HCT116 (cell line): ENCODE results near the gene LHFPL6.

Experiments used
- EZH2 ChIP-seq: fragments of 200-600 bp; sonication (generic); IDR thresholded peaks from 2 replicates; pipeline ENCODE4 v1.6.1; 2017; ENCODE audit warnings: antibody characterized with exemption, mixed run types
- POLR2A ChIP-seq: IDR thresholded peaks from 2 replicates; pipeline ENCODE4 v1.7.0; 2011; ENCODE audit warnings: borderline replicate concordance; ENCODE audit not compliant: insufficient read depth, insufficient read length; ENCODE audit errors: extremely low read depth
- POLR2AphosphoS5 ChIP-seq: IDR thresholded peaks from 2 replicates; pipeline ENCODE4 v1.6.1; 2011; ENCODE audit warnings: mild to moderate bottlenecking, low read depth, low read length, moderate library complexity
- RAD21 ChIP-seq: IDR thresholded peaks from 2 replicates; pipeline ENCODE4 v1.6.1; 2012; ENCODE audit warnings: low read depth, mild to moderate bottlenecking
- YY1 ChIP-seq: IDR thresholded peaks from 2 replicates; pipeline ENCODE4 v1.6.1; 2011; ENCODE audit warnings: low read length, low read depth, moderate library complexity, mild to moderate bottlenecking; ENCODE audit not compliant: insufficient replicate concordance; ENCODE audit errors: extremely low read depth
- TF ChIP-seq, protein P1 (sequence below): IDR thresholded peaks from 2 replicates; pipeline ENCODE4 v1.6.1; 2012
- TF ChIP-seq, protein P2 (sequence below), 3 experiments: fragments of 200-600 bp in 1 of 3; sonication (generic) in 1 of 3; IDR thresholded peaks in 2 of 3; conservative IDR thresholded peaks in 1 of 3; 2 replicates each; pipeline ENCODE4 v1.5.1; 2012 to 2017; ENCODE audit warnings: low read depth in 2 of 3, low read length in 2 of 3, antibody characterized with exemption in 1 of 3, borderline replicate concordance in 1 of 3, control low read depth in 1 of 3, mild to moderate bottlenecking in 1 of 3, mixed read lengths in 1 of 3, mixed run types in 1 of 3, moderate library complexity in 1 of 3; ENCODE audit not compliant: insufficient read depth in 1 of 3
- TF ChIP-seq, protein P3 (sequence below): IDR thresholded peaks from 2 replicates; pipeline ENCODE4 v1.6.1; 2011; ENCODE audit warnings: mild to moderate bottlenecking, low read length, moderate library complexity; ENCODE audit not compliant: insufficient replicate concordance; ENCODE audit errors: extremely low read depth

DNA sequence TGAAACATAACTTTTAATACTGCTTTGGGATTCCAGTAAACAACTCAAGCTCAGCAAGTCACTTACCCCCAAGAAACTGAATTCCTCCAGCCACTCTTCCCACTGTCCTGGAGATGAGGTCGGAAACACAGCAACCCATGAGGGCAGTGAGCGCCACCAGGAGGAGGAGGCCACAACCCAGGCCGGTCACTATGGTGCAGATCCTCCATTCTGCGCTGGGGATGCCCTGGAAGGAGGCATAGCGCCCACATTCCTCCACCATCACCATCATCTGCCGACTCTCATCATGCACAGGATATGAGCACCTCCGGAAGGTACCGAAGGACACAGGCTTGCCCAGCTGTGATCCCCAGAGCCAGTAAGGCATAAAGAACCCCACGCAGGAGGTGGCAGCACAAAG lies 2.2 kb downstream of the LHFPL6 start:
- TF ChIP-seq YY1 (no peak), RAD21 (no peak), POLR2A (no peak), POLR2AphosphoS5 (no peak), EZH2 (no peak)
- TF ChIP-seq, protein P1, sequence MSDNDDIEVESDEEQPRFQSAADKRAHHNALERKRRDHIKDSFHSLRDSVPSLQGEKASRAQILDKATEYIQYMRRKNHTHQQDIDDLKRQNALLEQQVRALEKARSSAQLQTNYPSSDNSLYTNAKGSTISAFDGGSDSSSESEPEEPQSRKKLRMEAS = no peak
- TF ChIP-seq, protein P2, sequence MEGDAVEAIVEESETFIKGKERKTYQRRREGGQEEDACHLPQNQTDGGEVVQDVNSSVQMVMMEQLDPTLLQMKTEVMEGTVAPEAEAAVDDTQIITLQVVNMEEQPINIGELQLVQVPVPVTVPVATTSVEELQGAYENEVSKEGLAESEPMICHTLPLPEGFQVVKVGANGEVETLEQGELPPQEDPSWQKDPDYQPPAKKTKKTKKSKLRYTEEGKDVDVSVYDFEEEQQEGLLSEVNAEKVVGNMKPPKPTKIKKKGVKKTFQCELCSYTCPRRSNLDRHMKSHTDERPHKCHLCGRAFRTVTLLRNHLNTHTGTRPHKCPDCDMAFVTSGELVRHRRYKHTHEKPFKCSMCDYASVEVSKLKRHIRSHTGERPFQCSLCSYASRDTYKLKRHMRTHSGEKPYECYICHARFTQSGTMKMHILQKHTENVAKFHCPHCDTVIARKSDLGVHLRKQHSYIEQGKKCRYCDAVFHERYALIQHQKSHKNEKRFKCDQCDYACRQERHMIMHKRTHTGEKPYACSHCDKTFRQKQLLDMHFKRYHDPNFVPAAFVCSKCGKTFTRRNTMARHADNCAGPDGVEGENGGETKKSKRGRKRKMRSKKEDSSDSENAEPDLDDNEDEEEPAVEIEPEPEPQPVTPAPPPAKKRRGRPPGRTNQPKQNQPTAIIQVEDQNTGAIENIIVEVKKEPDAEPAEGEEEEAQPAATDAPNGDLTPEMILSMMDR (IDR thresholded peaks at IDR 0.05 in 2 of 3, conservative IDR thresholded peaks at IDR 0.05 in 1 of 3; ENCODE audit: borderline replicate concordance in 1 of 3, insufficient read depth in 1 of 3, low read depth in 2 of 3, low read length in 2 of 3) = 0 out of 6 replicates have a peak, but pooled peaks of 1 of the 3 experiments have one; percentile 6
- TF ChIP-seq, protein P3, sequence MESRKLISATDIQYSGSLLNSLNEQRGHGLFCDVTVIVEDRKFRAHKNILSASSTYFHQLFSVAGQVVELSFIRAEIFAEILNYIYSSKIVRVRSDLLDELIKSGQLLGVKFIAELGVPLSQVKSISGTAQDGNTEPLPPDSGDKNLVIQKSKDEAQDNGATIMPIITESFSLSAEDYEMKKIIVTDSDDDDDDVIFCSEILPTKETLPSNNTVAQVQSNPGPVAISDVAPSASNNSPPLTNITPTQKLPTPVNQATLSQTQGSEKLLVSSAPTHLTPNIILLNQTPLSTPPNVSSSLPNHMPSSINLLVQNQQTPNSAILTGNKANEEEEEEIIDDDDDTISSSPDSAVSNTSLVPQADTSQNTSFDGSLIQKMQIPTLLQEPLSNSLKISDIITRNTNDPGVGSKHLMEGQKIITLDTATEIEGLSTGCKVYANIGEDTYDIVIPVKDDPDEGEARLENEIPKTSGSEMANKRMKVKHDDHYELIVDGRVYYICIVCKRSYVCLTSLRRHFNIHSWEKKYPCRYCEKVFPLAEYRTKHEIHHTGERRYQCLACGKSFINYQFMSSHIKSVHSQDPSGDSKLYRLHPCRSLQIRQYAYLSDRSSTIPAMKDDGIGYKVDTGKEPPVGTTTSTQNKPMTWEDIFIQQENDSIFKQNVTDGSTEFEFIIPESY = no peak
